Measurements from ENCODE around the gene SAMD14.
"Not testable (repeated sequence)": the region's sequence is repeated elsewhere in the genome, so short reads cannot be mapped to it uniquely, and the experiment has no call there.

SAMD14 gene

GRCh38 chr17:50072130-50072529 is 57.8 kb downstream of the SAMD14 start:
- no peak for DNase-seq

GRCh38 chr17:50071692-50072091 is 58.3 kb downstream of the SAMD14 start:
- DNase-seq: peak in 1 of 2 donors; percentile 9

GRCh38 chr17:50070908-50071680 is 58.9 kb downstream of the SAMD14 start:
- no peak for DNase-seq

GRCh38 chr17:50067996-50068395 is 62.0 kb downstream of the SAMD14 start:
- DNase-seq: no peak

GRCh38 chr17:50066995-50067394 is 63.0 kb downstream of the SAMD14 start:
- no peak for DNase-seq

- no peak for DNase-seq
Measured at GRCh38 chr17:50065056-50065455, 64.9 kb downstream of the SAMD14 start.

GRCh38 chr17:50064253-50065001 is 65.5 kb downstream of the SAMD14 start:
- peak; percentile 89 to 97 for DNase-seq

GRCh38 chr17:50063561-50064252 is 66.3 kb downstream of the SAMD14 start:
- peak; percentile 7 to 47 for DNase-seq

- peak in 1 of 2 donors; percentile 20 for DNase-seq
Measured at GRCh38 chr17:50062293-50063243, 67.4 kb downstream of the SAMD14 start.

GRCh38 chr17:50061713-50062045 is 68.3 kb downstream of the SAMD14 start:
- not testable (repeated sequence) for DNase-seq

- DNase-seq: no peak
Measured at GRCh38 chr17:50060951-50061712, 68.8 kb downstream of the SAMD14 start.

All from inflammatory macrophage (primary cell).